Stimulated activated CD4-positive, alpha-beta T cell treated with anti-CD3 and anti-CD28 coated beads, Interleukin-4, amount 100 ng/mL, for 48 hours (primary cell): Measurements from ENCODE around the gene ATAD3C.
"Not testable (repeated sequence)": the region's sequence is repeated elsewhere in the genome, so short reads cannot be mapped to it uniquely, and the experiment has no call there.

Experiments used
- DNase-seq, 2 donors: peaks; one replicate each; pipeline ENCODE4 v3.0.0-alpha.2; 2020; ENCODE audit warnings: low read depth in 2 of 2

Gene ATAD3C

GRCh38 chr1:1449099-1449739, at the start of gene ATAD3C:
Gene ATAD3C (plus strand): TSS chr1:1449689. CDS start chr1:1450684, 995 bp downstream.
- DNase-seq, result no peak

- no peak for DNase-seq
Measured at GRCh38 chr1:1399872-1400575, 49.5 kb upstream of the ATAD3C start.

GRCh38 chr1:1400576-1401456, 48.7 kb upstream of the ATAD3C start:
- DNase-seq, result no peak

GRCh38 chr1:1401457-1402010, 48.0 kb upstream of the ATAD3C start:
- no peak for DNase-seq

GRCh38 chr1:1402072-1402900, 47.2 kb upstream of the ATAD3C start:
- peak in 1 of 2 donors; percentile 45 for DNase-seq

GRCh38 chr1:1402901-1403392, 46.5 kb upstream of the ATAD3C start:
- not testable (repeated sequence) for DNase-seq

GRCh38 chr1:1403653-1404052, 45.8 kb upstream of the ATAD3C start:
- no peak for DNase-seq

GRCh38 chr1:1406101-1406820, 43.2 kb upstream of the ATAD3C start:
- DNase-seq, result no peak

- DNase-seq, result peak; percentile 92 to 94
Measured at GRCh38 chr1:1406821-1407635, 42.5 kb upstream of the ATAD3C start, which contains the start of gene MRPL20. Gene MRPL20 (minus strand): TSS chr1:1407293. CDS start chr1:1407217, 76 bp downstream.

GRCh38 chr1:1407636-1408318, 41.7 kb upstream of the ATAD3C start:
- no peak for DNase-seq

- not testable (repeated sequence) for DNase-seq
Measured at GRCh38 chr1:1410238-1410637, 39.3 kb upstream of the ATAD3C start.

- DNase-seq, result no peak
Measured at GRCh38 chr1:1411626-1412025, 37.9 kb upstream of the ATAD3C start.

- not testable (repeated sequence) for DNase-seq
Measured at GRCh38 chr1:1412311-1412902, 37.1 kb upstream of the ATAD3C start.

GRCh38 chr1:1415751-1416150, 33.7 kb upstream of the ATAD3C start:
- no peak for DNase-seq

GRCh38 chr1:1417396-1417795, 32.1 kb upstream of the ATAD3C start:
- DNase-seq, result not testable (repeated sequence)

GRCh38 chr1:1417825-1418463, 31.5 kb upstream of the ATAD3C start:
- not testable (repeated sequence) for DNase-seq

GRCh38 chr1:1418464-1419362, 30.8 kb upstream of the ATAD3C start:
- no peak for DNase-seq
